WTC11 (cell line): ENCODE measurements around the gene RNGTT. TPM values are rescaled to one million over a fixed set of nuclear protein-coding genes. Genes with fewer than 3 reads are reported as not detected.

Experiments
- ATAC-seq: fragments of 200-7000 bp; cut with Tn5 transposase; 2 replicates; pipeline ENCODE4 v1.10.0; 2021; ENCODE audit warnings: mild to moderate bottlenecking, moderate library complexity
- CTCF ChIA-PET: fragments of 300-600 bp; sonication (Branson Sonifier 250); formaldehyde crosslinking; loops from one replicate; lab custom pipeline; 2021; ENCODE audit warnings: antibody characterized with exemption; lab: Charles Lee
- POLR2A ChIA-PET: fragments of 350-600 bp; sonication (Branson Sonifier 250); formaldehyde crosslinking; loops from one replicate; lab custom pipeline; 2021; ENCODE audit warnings: antibody characterized with exemption; lab: Charles Lee
- DNase-seq: peaks from one replicate; pipeline ENCODE4 v3.0.0; 2021; ENCODE audit warnings: low spot score
- H3K27ac Mint-ChIP-seq: 2 replicates; pipeline ENCODE4 v1.8.0; 2021; ENCODE audit warnings: mixed read lengths
- H3K27me3 Mint-ChIP-seq: 2 replicates; pipeline ENCODE4 v1.8.0; 2021; ENCODE audit warnings: low read depth, mild to moderate bottlenecking, moderate library complexity, mixed read lengths
- H3K36me3 Mint-ChIP-seq: 2 replicates; pipeline ENCODE4 v1.8.0; 2021; ENCODE audit warnings: mixed read lengths
- H3K4me1 Mint-ChIP-seq: 2 replicates; pipeline ENCODE4 v1.8.0; 2022; ENCODE audit warnings: mixed read lengths
- H3K4me3 Mint-ChIP-seq: 2 replicates; pipeline ENCODE4 v1.8.0; 2021; ENCODE audit warnings: mild to moderate bottlenecking, moderate library complexity, mixed read lengths
- H3K9me3 Mint-ChIP-seq: 2 replicates; pipeline ENCODE4 v1.8.0; 2021; ENCODE audit warnings: mixed read lengths
- E2F1 ChIP-seq: sonication (generic); formaldehyde crosslinking; IDR thresholded peaks from 2 replicates; pipeline ENCODE4 v1.8.0; 2022; ENCODE audit warnings: mild to moderate bottlenecking, missing genetic modification reagents
- E2F4 ChIP-seq: sonication (generic); formaldehyde crosslinking; IDR thresholded peaks from 2 replicates; pipeline ENCODE4 v1.8.1; 2022; ENCODE audit warnings: low read depth, mild to moderate bottlenecking, moderate library complexity, missing genetic modification reagents, borderline replicate concordance
- ETV6 ChIP-seq: sonication (generic); formaldehyde crosslinking; IDR thresholded peaks from 2 replicates; pipeline ENCODE4 v1.8.1; 2022; ENCODE audit warnings: mild to moderate bottlenecking, missing genetic modification reagents
- FOXP1 ChIP-seq: sonication (generic); formaldehyde crosslinking; IDR thresholded peaks from 2 replicates; pipeline ENCODE4 v1.8.0; 2022; ENCODE audit warnings: missing genetic modification reagents, mild to moderate bottlenecking, moderate library complexity, borderline replicate concordance
- HMGA2 ChIP-seq: fragments of 250-450 bp; sonication (Bioruptor Pico); IDR thresholded peaks from 2 replicates; pipeline ENCODE4 v1.4.0; 2021; ENCODE audit warnings: mild to moderate bottlenecking, moderate library complexity
- HMGXB4 ChIP-seq: sonication (generic); formaldehyde crosslinking; IDR thresholded peaks from 2 replicates; pipeline ENCODE4 v1.8.1; 2023; ENCODE audit warnings: mild to moderate bottlenecking, moderate library complexity, missing genetic modification reagents
- MAX ChIP-seq: sonication (generic); formaldehyde crosslinking; IDR thresholded peaks from 2 replicates; pipeline ENCODE4 v1.8.0; 2022; ENCODE audit warnings: mild to moderate bottlenecking, missing genetic modification reagents
- NFYB ChIP-seq: sonication (generic); formaldehyde crosslinking; conservative IDR thresholded peaks from 2 replicates; pipeline ENCODE4 v1.8.0; 2022; ENCODE audit warnings: low read depth, missing genetic modification reagents
- NR2C2 ChIP-seq: sonication (generic); formaldehyde crosslinking; IDR thresholded peaks from 2 replicates; pipeline ENCODE4 v1.8.0; 2022; ENCODE audit warnings: mild to moderate bottlenecking, missing genetic modification reagents
- PRRX2 ChIP-seq: fragments of 250-450 bp; sonication (Bioruptor Pico); IDR thresholded peaks from 2 replicates; pipeline ENCODE4 v1.8.0; 2021; ENCODE audit warnings: mild to moderate bottlenecking
- RELA ChIP-seq: sonication (generic); formaldehyde crosslinking; IDR thresholded peaks from 2 replicates; pipeline ENCODE4 v1.8.1; 2022; ENCODE audit warnings: missing genetic modification reagents, mild to moderate bottlenecking, borderline replicate concordance
- RORB ChIP-seq: fragments of 250-450 bp; sonication (Bioruptor Pico); IDR thresholded peaks from 2 replicates; pipeline ENCODE4 v1.9.0; 2021; ENCODE audit warnings: mild to moderate bottlenecking
- SP1 ChIP-seq: sonication (generic); formaldehyde crosslinking; conservative IDR thresholded peaks from 2 replicates; pipeline ENCODE4 v1.8.1; 2022; ENCODE audit warnings: missing genetic modification reagents
- STAT6 ChIP-seq: sonication (generic); formaldehyde crosslinking; conservative IDR thresholded peaks from 2 replicates; pipeline ENCODE4 v1.8.1; 2023; ENCODE audit warnings: mild to moderate bottlenecking, low read depth, missing genetic modification reagents, moderate library complexity
- TCF7 ChIP-seq: sonication (generic); formaldehyde crosslinking; IDR thresholded peaks from 2 replicates; pipeline ENCODE4 v1.8.0; 2022; ENCODE audit warnings: mild to moderate bottlenecking, low read depth, missing genetic modification reagents, moderate library complexity
- USF1 ChIP-seq: sonication (generic); formaldehyde crosslinking; IDR thresholded peaks from 2 replicates; pipeline ENCODE4 v1.8.0; 2022; ENCODE audit warnings: mild to moderate bottlenecking, missing genetic modification reagents
- USF2 ChIP-seq: sonication (generic); formaldehyde crosslinking; IDR thresholded peaks from 2 replicates; pipeline ENCODE4 v1.8.1; 2023; ENCODE audit warnings: mild to moderate bottlenecking, missing genetic modification reagents, moderate library complexity
- ZBTB21 ChIP-seq: sonication (generic); formaldehyde crosslinking; IDR thresholded peaks from 2 replicates; pipeline ENCODE4 v1.8.1; 2023; ENCODE audit warnings: mild to moderate bottlenecking, missing genetic modification reagents, borderline replicate concordance
- ZNF138 ChIP-seq: sonication (generic); formaldehyde crosslinking; conservative IDR thresholded peaks from 2 replicates; pipeline ENCODE4 v1.8.1; 2022; ENCODE audit warnings: mild to moderate bottlenecking, moderate library complexity, missing genetic modification reagents
- ZNF317 ChIP-seq: sonication (generic); formaldehyde crosslinking; IDR thresholded peaks from 2 replicates; pipeline ENCODE4 v1.8.1; 2023; ENCODE audit warnings: low read depth, mild to moderate bottlenecking, moderate library complexity, missing genetic modification reagents, borderline replicate concordance
- ZNF671 ChIP-seq: fragments of 250-450 bp; sonication (Bioruptor Pico); IDR thresholded peaks from 2 replicates; pipeline ENCODE4 v1.8.0; 2021; ENCODE audit warnings: mild to moderate bottlenecking
- total RNA-seq: library from RNA; stranded (reverse); gene quantifications from 3 replicates; pipeline ENCODE4 v1.2.3, GENCODE V29; 2021

The RNGTT gene
- total RNA-seq, 1 experiment from 2014 or later: 20.4 TPM

- TF ChIP-seq FOXP1 (CRISPR knock-in tag): no peak
- no peak for TF ChIP-seq NFYB (CRISPR knock-in tag)
- no peak for TF ChIP-seq MAX (CRISPR knock-in tag)
- TF ChIP-seq USF1 (CRISPR knock-in tag): no peak
- no peak for TF ChIP-seq E2F1
- no peak for TF ChIP-seq NR2C2
- TF ChIP-seq ZNF671 (CRISPR knock-in tag): no peak
- no peak for TF ChIP-seq RORB (CRISPR knock-in tag)
- no peak for TF ChIP-seq SP1 (CRISPR knock-in tag)
Measured at GRCh38 chr6:88825856-88826255, 137.6 kb downstream of the RNGTT start (continued).

- TF ChIP-seq HMGXB4 (CRISPR knock-in tag) (no peak), STAT6 (CRISPR knock-in tag) (no peak), USF2 (CRISPR knock-in tag) (no peak), ETV6 (no peak), E2F4 (no peak), ZNF317 (CRISPR knock-in tag) (no peak), ZBTB21 (CRISPR knock-in tag) (no peak), HMGA2 (CRISPR knock-in tag) (no peak), RELA (CRISPR knock-in tag) (no peak), SP1 (CRISPR knock-in tag) (no peak), PRRX2 (CRISPR knock-in tag) (no peak), ZNF138 (CRISPR knock-in tag) (no peak), TCF7 (CRISPR knock-in tag) (no peak)
- ChIA-PET POLR2A (no interaction called here), CTCF (no interaction called here)
- Mint-ChIP-seq H3K36me3 (peaks cover 17% of the 10 kb centered on the region), H3K9me3 (peaks cover 20% of the 10 kb centered on the region), H3K27me3 (no peaks in the 10 kb centered on the region), H3K4me3 (no peak overlapping the region), H3K27ac (no peak overlapping the region), H3K4me1 (peaks cover 15% of the 10 kb centered on the region)
- ATAC-seq (no peak), DNase-seq (no peak)
Measured at GRCh38 chr6:88823998-88824397, 139.4 kb downstream of the RNGTT start.
